GM13976 (cell line): ENCODE data around the gene ROBO1.

Source experiments
- DNase-seq: peaks from one replicate; pipeline ENCODE4 v3.0.0; 2012; ENCODE audit warnings: low spot score
- CTCF ChIP-seq: IDR thresholded peaks from 2 replicates; pipeline ENCODE4 v1.5.1; 2012; ENCODE audit warnings: borderline replicate concordance, mild to moderate bottlenecking; ENCODE audit not compliant: insufficient read depth; ENCODE audit errors: extremely low read depth, missing control alignments, control extremely low read depth
- in situ Hi-C: fragments of 300-500 bp; cut with MboI; formaldehyde crosslinking; loops from one replicate; pipeline ENCODE4 v1.12.0; 2022; ENCODE audit warnings: low sequenced_read_pairs, mixed read lengths, inconsistent platforms; ENCODE audit not compliant: unreplicated experiment

ROBO1 gene

GRCh38 chr3:79067734-79068133, 700.1 kb downstream of the ROBO1 start:
- DNase-seq = no peak
- in situ Hi-C loops = no loop called here
- no peak for TF ChIP-seq CTCF

GRCh38 chr3:79066481-79066880, 701.3 kb downstream of the ROBO1 start:
- no peak for TF ChIP-seq CTCF
- in situ Hi-C loops = no loop called here
- no peak for DNase-seq

GRCh38 chr3:79063624-79064023, 704.2 kb downstream of the ROBO1 start:
- DNase-seq = no peak
- TF ChIP-seq CTCF = no peak
- in situ Hi-C loops = no loop called here

- in situ Hi-C loops = no loop called here
- DNase-seq = no peak
- no peak for TF ChIP-seq CTCF
Observed at GRCh38 chr3:79057756-79058155, 710.0 kb downstream of the ROBO1 start.

GRCh38 chr3:79056498-79056897, 711.3 kb downstream of the ROBO1 start:
- TF ChIP-seq CTCF = no peak
- in situ Hi-C loops = no loop called here
- DNase-seq = no peak

- in situ Hi-C loops = no loop called here
- no peak for DNase-seq
- no peak for TF ChIP-seq CTCF
Observed at GRCh38 chr3:79052054-79052681, 715.6 kb downstream of the ROBO1 start.

GRCh38 chr3:79047581-79047980, 720.2 kb downstream of the ROBO1 start:
- in situ Hi-C loops = loop anchor here (10.0 kb wide), 1 partner anchor 383 kb away; no protein-coding TSS in a partner anchor
- DNase-seq = no peak
- TF ChIP-seq CTCF = no peak
